ENCODE data around the gene SRR. TPM values are rescaled to one million over a fixed set of nuclear protein-coding genes. Genes with fewer than 3 reads are reported as not detected.

Gene SRR
- total and polyA plus RNA-seq, 9 of the 15 experiments (the other 6 are each of a cell fraction or from before 2014, with no cell fraction given) = 5.0 to 19.4 (median 7.9) TPM

DNA sequence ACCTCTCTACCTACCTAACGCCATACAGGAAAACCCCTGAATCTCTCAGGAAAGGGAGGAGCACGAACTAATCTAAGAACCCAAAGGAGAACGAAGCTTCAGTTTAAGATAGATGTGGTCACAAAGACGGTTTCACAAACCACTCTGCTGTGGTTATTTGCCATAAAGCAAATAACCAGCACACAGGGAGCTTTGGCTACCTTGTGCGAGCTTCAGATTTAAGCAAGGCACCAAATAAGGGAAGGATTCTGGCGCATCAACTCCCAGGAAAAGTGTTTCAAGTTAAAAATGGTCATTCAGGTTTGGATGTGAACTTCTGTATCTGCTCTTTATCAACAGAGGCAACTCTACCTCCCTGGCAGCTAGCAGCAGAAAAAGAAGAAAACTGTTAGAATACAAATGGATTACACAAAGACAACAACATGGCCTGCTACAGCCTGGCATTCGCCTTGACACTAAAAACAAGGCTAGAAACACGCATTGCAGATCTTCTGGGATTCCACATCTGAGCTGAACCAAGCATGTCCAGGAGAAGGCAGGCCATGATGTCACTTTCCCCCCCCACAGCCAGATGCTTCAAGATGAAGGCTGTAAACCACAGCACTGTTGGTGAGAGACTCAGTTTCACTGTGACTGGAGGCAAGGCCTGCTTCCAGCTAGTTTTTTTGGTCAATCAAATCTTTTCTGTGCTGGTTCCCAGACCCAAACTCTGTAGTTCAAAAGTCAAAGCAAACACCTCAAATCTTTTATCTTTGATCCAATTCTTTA lies 43.8 kb upstream of the SRR start:
- H4K20me1 ChIP-seq (replicated peaks; ENCODE audit: control insufficient read depth, insufficient read depth, low read length) = no peaks in the 10 kb centered on the region
- no peak overlapping the region; the same call in 2 of the 3 replicates for H3K27ac ChIP-seq (ENCODE audit: extremely low read depth, low read depth, low read length)
- no peak for ATAC-seq
- H3K27me3 ChIP-seq (ENCODE audit: control insufficient read depth in 2 of 2, insufficient read depth in 2 of 2, low read length in 2 of 2) = no peaks in the 10 kb centered on the region
- no peak overlapping the region for H2AFZ ChIP-seq (ENCODE audit: low read depth, low read length)
- CTCF ChIA-PET (ENCODE audit: low intra/inter-chr PET ratio) = no interaction called here
- H3K4me1 ChIP-seq (replicated peaks in 1 of 2; ENCODE audit: control insufficient read depth in 2 of 2, insufficient read depth in 2 of 2, low read length in 2 of 2) = 0 out of 5 replicates have a peak, but pooled peaks cover 0 to 3% of the 10 kb centered on the region in 2 experiments
- peaks cover 11% of the 10 kb centered on the region; the same call in 2 of the 3 replicates for H3K36me3 ChIP-seq (ENCODE audit: control insufficient read depth, insufficient read depth, low read length)
- H3K9me1 ChIP-seq (ENCODE audit: control insufficient read depth, insufficient read depth, low read length) = no peaks in the 10 kb centered on the region
- H3K9me3 ChIP-seq (replicated peaks; ENCODE audit: control insufficient read depth, insufficient read depth, low read depth, low read length) = no peaks in the 10 kb centered on the region
- TF ChIP-seq, protein P1, sequence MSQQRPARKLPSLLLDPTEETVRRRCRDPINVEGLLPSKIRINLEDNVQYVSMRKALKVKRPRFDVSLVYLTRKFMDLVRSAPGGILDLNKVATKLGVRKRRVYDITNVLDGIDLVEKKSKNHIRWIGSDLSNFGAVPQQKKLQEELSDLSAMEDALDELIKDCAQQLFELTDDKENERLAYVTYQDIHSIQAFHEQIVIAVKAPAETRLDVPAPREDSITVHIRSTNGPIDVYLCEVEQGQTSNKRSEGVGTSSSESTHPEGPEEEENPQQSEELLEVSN (IDR thresholded peaks at IDR 0.05; ENCODE audit: borderline replicate concordance in 1 of 2, extremely low read depth in 1 of 2, insufficient read depth in 1 of 2, insufficient read length in 1 of 2, low read depth in 1 of 2, low read length in 1 of 2, poor library complexity in 1 of 2, severe bottlenecking in 1 of 2) = no peak
- TF ChIP-seq, protein P2, sequence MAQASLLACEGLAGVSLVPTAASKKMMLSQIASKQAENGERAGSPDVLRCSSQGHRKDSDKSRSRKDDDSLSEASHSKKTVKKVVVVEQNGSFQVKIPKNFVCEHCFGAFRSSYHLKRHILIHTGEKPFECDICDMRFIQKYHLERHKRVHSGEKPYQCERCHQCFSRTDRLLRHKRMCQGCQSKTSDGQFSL (CRISPR knock-in tag; IDR thresholded peaks at IDR 0.05) = 0 out of 2 replicates have a peak, but pooled peaks have one; percentile 29
- TF ChIP-seq, protein P2 (tag; IDR thresholded peaks at IDR 0.05) = no peak
- peak in 1 of 3 experiments; percentile 42 for TF ChIP-seq YY1 (IDR thresholded peaks at IDR 0.05; ENCODE audit: borderline replicate concordance in 1 of 3, control insufficient read depth in 1 of 3, extremely low read depth in 1 of 3, insufficient read depth in 3 of 3, insufficient read length in 1 of 3, insufficient replicate concordance in 2 of 3, low read depth in 1 of 3, low read length in 2 of 3)
- no peak overlapping the region for H3K4me3 ChIP-seq
- in situ Hi-C loops (cut with MboI) = no loop called here
- no peak overlapping the region for H3K4me2 ChIP-seq (ENCODE audit: insufficient read depth, low read length)
- intact Hi-C loops (cut with micrococcal nuclease) = no loop called here
- H3K79me2 ChIP-seq (ENCODE audit: control insufficient read depth, insufficient read depth, low read length) = no peaks in the 10 kb centered on the region
- POLR2A ChIA-PET = no interaction called here
- 64% methylated on average over 6 of the region's 8 CpGs for WGBS (ENCODE audit: insufficient coverage, low coverage, missing lambda C conversion rate)
- no peak for DNase-seq (ENCODE audit: extremely low read depth in 1 of 4, low spot score in 3 of 4)
- H3K9ac ChIP-seq (ENCODE audit: insufficient read depth in 1 of 2, low read depth in 2 of 2, low read length in 2 of 2) = no peak overlapping the region
- BruUV-seq (replicated peaks) = no TSS peak
- no peak for FAIRE-seq
